ENCODE measurements around the gene SMU1.
"Not testable (repeated sequence)": the region's sequence is repeated elsewhere in the genome, so short reads cannot be mapped to it uniquely, and the experiment has no call there.

SMU1 gene

GRCh38 chr9:33011831-33012230 lies 64.6 kb downstream of the SMU1 start:
- no peak for DNase-seq

- DNase-seq, result no peak
Measured at GRCh38 chr9:33007755-33008154, 68.7 kb downstream of the SMU1 start.

- DNase-seq, result not testable (repeated sequence)
Measured at GRCh38 chr9:33005335-33005734, 71.1 kb downstream of the SMU1 start.

- DNase-seq, result not testable (repeated sequence)
Measured at GRCh38 chr9:33000682-33001055, 75.8 kb downstream of the SMU1 start.

- DNase-seq, result no peak
Measured at GRCh38 chr9:32992595-32993238, 83.8 kb downstream of the SMU1 start.

GRCh38 chr9:32991897-32992594 lies 84.4 kb downstream of the SMU1 start:
- DNase-seq, result no peak
